ENCODE data around the gene USP36. TPM values are rescaled to one million over a fixed set of nuclear protein-coding genes. Genes with fewer than 3 reads are reported as not detected.

Gene USP36
- total and polyA plus RNA-seq, 9 of the 15 experiments (the other 6 are each of a cell fraction or from before 2014, with no cell fraction given) = 6.4 to 72.8 (median 22.5) TPM

- no peak for TF ChIP-seq PREB (CRISPR knock-in tag; IDR thresholded peaks at IDR 0.05)
- 0 out of 2 replicates have a peak, but pooled peaks have one; percentile 16 for TF ChIP-seq CAMTA2 (CRISPR knock-in tag; conservative IDR thresholded peaks at IDR 0.05)
- peak; percentile 70; the same call in 1 of the 2 replicates for TF ChIP-seq NR2C1 (IDR thresholded peaks at IDR 0.05)
- TF ChIP-seq NR2C1 (tag; IDR thresholded peaks at IDR 0.05) = 0 out of 2 replicates have a peak, but pooled peaks have one; percentile 67
- TF ChIP-seq ZNF695 (CRISPR knock-in tag; IDR thresholded peaks at IDR 0.05) = no peak
- no peak for TF ChIP-seq ZHX1 (conservative IDR thresholded peaks at IDR 0.05; ENCODE audit: low read length)
- TF ChIP-seq ZNF785 (CRISPR knock-in tag; IDR thresholded peaks at IDR 0.05) = no peak
- TF ChIP-seq NKRF (IDR thresholded peaks at IDR 0.05; ENCODE audit: borderline replicate concordance) = peak; percentile 93
- no peak for TF ChIP-seq TCF7L2 (IDR thresholded peaks at IDR 0.05; ENCODE audit: low read depth, low read length)
- no peak for TF ChIP-seq ZNF77 (CRISPR knock-in tag; IDR thresholded peaks at IDR 0.05)
- TF ChIP-seq ZNF23 (CRISPR knock-in tag; IDR thresholded peaks at IDR 0.05) = no peak
- TF ChIP-seq CUX1 (CRISPR knock-in tag; IDR thresholded peaks at IDR 0.05) = no peak
- TF ChIP-seq MAFG (tag; conservative IDR thresholded peaks at IDR 0.05) = no peak
- TF ChIP-seq BRD9 (IDR thresholded peaks at IDR 0.05; ENCODE audit: low read depth, partially characterized antibody) = no peak
Observed at GRCh38 chr17:78840780-78841611, at the start of gene USP36 (continued).

All from K562 (cell line).